ENCODE data around the gene NHS.

Gene NHS

DNA sequence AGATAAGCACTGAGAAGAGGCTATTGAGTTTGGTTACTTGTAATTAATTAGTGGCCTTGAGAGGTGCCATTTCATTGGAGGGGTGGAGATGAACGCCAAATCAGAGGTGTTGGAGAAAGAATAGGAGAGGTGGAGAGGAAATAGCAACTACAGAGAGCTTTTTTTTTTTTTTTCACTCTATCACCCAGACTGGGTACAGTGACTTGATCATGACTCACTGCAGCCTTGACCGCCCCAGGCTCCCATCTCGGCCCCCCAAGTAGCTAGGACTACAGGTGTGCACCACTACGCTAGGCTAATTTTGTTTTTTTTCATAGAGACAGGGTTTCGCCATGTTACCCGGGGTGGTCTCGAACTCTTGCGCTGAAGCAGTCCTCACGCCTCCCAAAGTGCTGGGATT, 5.2 kb downstream of the NHS start:
- H2BK120ac ChIP-seq (ENCODE audit: low read depth, low read length), result no peak overlapping the region
- H3K14ac ChIP-seq (ENCODE audit: low read length in 2 of 2), result no peak overlapping the region
- H3K18ac ChIP-seq (ENCODE audit: low read depth in 1 of 2, low read length in 2 of 2), result no peak overlapping the region
- H2BK15ac ChIP-seq (ENCODE audit: low read depth, poor library complexity, severe bottlenecking), result no peak overlapping the region
- H4K8ac ChIP-seq (ENCODE audit: low read length), result no peak overlapping the region
- H3K4ac ChIP-seq (ENCODE audit: low read depth in 1 of 2, low read length in 2 of 2), result no peak overlapping the region
- H3K23ac ChIP-seq (ENCODE audit: low read length in 2 of 2), result no peak overlapping the region
- peaks cover 4% of the 10 kb centered on the region for H3K4me1 ChIP-seq (ENCODE audit: control insufficient read depth, insufficient read depth, low read depth, low read length)
- H3K27me3 ChIP-seq (ENCODE audit: control insufficient read depth in 1 of 2, insufficient read depth in 1 of 2, low read length in 2 of 2), result no peaks in the 10 kb centered on the region
- no peak overlapping the region for H2AK5ac ChIP-seq (ENCODE audit: low read length, severe bottlenecking)
- H3K4me2 ChIP-seq (ENCODE audit: low read length, poor library complexity, severe bottlenecking), result no peak overlapping the region
- H2AFZ ChIP-seq (ENCODE audit: low read depth, low read length), result no peak overlapping the region
- H3K27ac ChIP-seq (ENCODE audit: low read length, poor library complexity, severe bottlenecking), result no peak overlapping the region
- H3K36me3 ChIP-seq (ENCODE audit: control insufficient read depth in 1 of 2, insufficient read depth in 2 of 2, low read depth in 1 of 2, low read length in 2 of 2), result no peaks in the 10 kb centered on the region
- no peak overlapping the region for H3K4me3 ChIP-seq (ENCODE audit: insufficient read depth in 1 of 2, low read depth in 1 of 2, low read length in 2 of 2)
- H3K9me3 ChIP-seq (ENCODE audit: control insufficient read depth, low read length), result peaks cover 18% of the 10 kb centered on the region
- no peak overlapping the region for H4K91ac ChIP-seq (ENCODE audit: low read length)
- DNase-seq, result no peak
- no peak overlapping the region for H2BK12ac ChIP-seq (ENCODE audit: low read length in 2 of 2)
- H2BK5ac ChIP-seq (ENCODE audit: low read depth, low read length, poor library complexity, severe bottlenecking), result no peak overlapping the region
- H3K79me1 ChIP-seq (replicated peaks; ENCODE audit: low read length, poor library complexity, severe bottlenecking), result no peaks in the 10 kb centered on the region
- WGBS, result 88% methylated on average over 8 of the region's 9 CpGs
- H3K9ac ChIP-seq (ENCODE audit: low read length), result no peak overlapping the region

GRCh38 chrX:17390419-17390850, 15.4 kb downstream of the NHS start:
- H2BK12ac ChIP-seq (ENCODE audit: low read length in 2 of 2), result no peak overlapping the region
- H3K14ac ChIP-seq (ENCODE audit: low read length in 2 of 2), result no peak overlapping the region
- no peak overlapping the region for H2BK15ac ChIP-seq (ENCODE audit: low read depth, poor library complexity, severe bottlenecking)
- H3K4me1 ChIP-seq (ENCODE audit: control insufficient read depth, insufficient read depth, low read depth, low read length), result no peaks in the 10 kb centered on the region
- no peak overlapping the region for H3K18ac ChIP-seq (ENCODE audit: low read depth in 1 of 2, low read length in 2 of 2)
- no peak for DNase-seq
- H3K9ac ChIP-seq (ENCODE audit: low read length), result no peak overlapping the region
- H3K4ac ChIP-seq (ENCODE audit: low read depth in 1 of 2, low read length in 2 of 2), result no peak overlapping the region
- H3K79me1 ChIP-seq (replicated peaks; ENCODE audit: low read length, poor library complexity, severe bottlenecking), result peaks cover 2% of the 10 kb centered on the region
- no peaks in the 10 kb centered on the region for H3K9me3 ChIP-seq (ENCODE audit: control insufficient read depth, low read length)
- H2AFZ ChIP-seq (ENCODE audit: low read depth, low read length), result no peak overlapping the region
- WGBS, result 94% methylated on average over 3 of the region's 5 CpGs
- H3K23ac ChIP-seq (ENCODE audit: low read length in 2 of 2), result no peak overlapping the region
- H3K4me2 ChIP-seq (ENCODE audit: low read length, poor library complexity, severe bottlenecking), result no peak overlapping the region
- no peak overlapping the region for H4K8ac ChIP-seq (ENCODE audit: low read length)
- H2BK120ac ChIP-seq (ENCODE audit: low read depth, low read length), result no peak overlapping the region
- H3K27me3 ChIP-seq (ENCODE audit: control insufficient read depth in 1 of 2, insufficient read depth in 1 of 2, low read length in 2 of 2), result no peaks in the 10 kb centered on the region
- no peak overlapping the region for H3K27ac ChIP-seq (ENCODE audit: low read length, poor library complexity, severe bottlenecking)
- H4K91ac ChIP-seq (ENCODE audit: low read length), result no peak overlapping the region
- no peak overlapping the region for H2BK5ac ChIP-seq (ENCODE audit: low read depth, low read length, poor library complexity, severe bottlenecking)
- no peak overlapping the region for H2AK5ac ChIP-seq (ENCODE audit: low read length, severe bottlenecking)
- H3K4me3 ChIP-seq (ENCODE audit: insufficient read depth in 1 of 2, low read depth in 1 of 2, low read length in 2 of 2), result no peak overlapping the region
- H3K36me3 ChIP-seq (ENCODE audit: control insufficient read depth in 1 of 2, insufficient read depth in 2 of 2, low read depth in 1 of 2, low read length in 2 of 2), result no peaks in the 10 kb centered on the region

DNA sequence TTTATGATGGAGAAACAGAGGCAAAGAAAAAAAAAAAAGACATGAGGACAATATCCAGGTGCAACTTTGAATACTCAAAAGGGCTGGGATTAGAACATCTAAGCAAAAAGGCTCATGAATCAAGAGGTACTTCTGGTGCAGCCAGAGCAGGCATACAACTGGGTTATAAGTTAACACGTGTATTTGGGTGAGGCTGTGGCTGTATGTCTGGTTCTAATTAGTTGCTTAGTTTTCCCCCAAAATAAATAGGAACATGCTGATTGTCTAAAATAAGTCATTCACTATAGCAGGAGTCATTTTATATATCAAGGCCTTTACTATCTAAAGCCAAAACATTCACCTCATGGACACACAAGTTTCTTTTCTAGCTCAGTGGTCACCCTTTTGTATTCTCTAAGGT, 20.2 kb downstream of the NHS start:
- no peak overlapping the region for H3K18ac ChIP-seq (ENCODE audit: low read depth in 1 of 2, low read length in 2 of 2)
- no peak overlapping the region for H4K91ac ChIP-seq (ENCODE audit: low read length)
- no peak overlapping the region for H2AK5ac ChIP-seq (ENCODE audit: low read length, severe bottlenecking)
- H4K8ac ChIP-seq (ENCODE audit: low read length), result no peak overlapping the region
- no peak overlapping the region for H3K4ac ChIP-seq (ENCODE audit: low read depth in 1 of 2, low read length in 2 of 2)
- H3K4me3 ChIP-seq (ENCODE audit: insufficient read depth in 1 of 2, low read depth in 1 of 2, low read length in 2 of 2), result no peak overlapping the region
- no peak overlapping the region for H2BK15ac ChIP-seq (ENCODE audit: low read depth, poor library complexity, severe bottlenecking)
- no peak overlapping the region for H3K9ac ChIP-seq (ENCODE audit: low read length)
- no peak overlapping the region for H3K27ac ChIP-seq (ENCODE audit: low read length, poor library complexity, severe bottlenecking)
- H3K9me3 ChIP-seq (ENCODE audit: control insufficient read depth, low read length), result peaks cover 5% of the 10 kb centered on the region
- peaks cover 3% of the 10 kb centered on the region for H3K79me1 ChIP-seq (replicated peaks; ENCODE audit: low read length, poor library complexity, severe bottlenecking)
- no peak overlapping the region for H2BK120ac ChIP-seq (ENCODE audit: low read depth, low read length)
- DNase-seq, result no peak
- no peak overlapping the region for H2BK12ac ChIP-seq (ENCODE audit: low read length in 2 of 2)
- H3K23ac ChIP-seq (ENCODE audit: low read length in 2 of 2), result no peak overlapping the region
- no CpG with 5 or more reads among the region's 1 CpG for WGBS
- H2BK5ac ChIP-seq (ENCODE audit: low read depth, low read length, poor library complexity, severe bottlenecking), result no peak overlapping the region
- H3K14ac ChIP-seq (ENCODE audit: low read length in 2 of 2), result no peak overlapping the region
- H3K36me3 ChIP-seq (ENCODE audit: control insufficient read depth in 1 of 2, insufficient read depth in 2 of 2, low read depth in 1 of 2, low read length in 2 of 2), result no peaks in the 10 kb centered on the region
- no peaks in the 10 kb centered on the region for H3K4me1 ChIP-seq (ENCODE audit: control insufficient read depth, insufficient read depth, low read depth, low read length)
- H3K4me2 ChIP-seq (ENCODE audit: low read length, poor library complexity, severe bottlenecking), result no peak overlapping the region
- no peaks in the 10 kb centered on the region for H3K27me3 ChIP-seq (ENCODE audit: control insufficient read depth in 1 of 2, insufficient read depth in 1 of 2, low read length in 2 of 2)
- no peak overlapping the region for H2AFZ ChIP-seq (ENCODE audit: low read depth, low read length)

DNA sequence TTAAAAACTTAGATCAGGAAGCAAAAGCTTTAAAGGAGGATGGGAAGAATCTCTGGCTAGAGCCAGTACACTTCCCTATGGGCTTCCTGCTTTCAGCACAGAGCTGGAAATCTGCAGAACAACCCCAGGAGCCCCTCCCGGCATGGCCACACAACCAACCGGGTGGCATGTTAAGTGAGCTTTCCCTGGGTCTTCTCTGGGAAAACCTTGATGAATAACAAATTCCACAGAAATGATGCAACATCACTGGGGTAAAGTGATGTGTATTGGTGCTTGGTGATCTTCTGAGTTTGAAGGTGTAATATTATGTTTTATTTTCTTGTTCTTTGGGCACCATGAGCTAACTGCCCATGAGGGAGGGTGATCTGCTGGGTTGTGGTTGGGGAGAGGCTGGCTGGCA, 22.1 kb downstream of the NHS start:
- Histone ChIP-seq H2AK5ac (ENCODE audit: low read length, severe bottlenecking) (no peak overlapping the region), H3K4me2 (ENCODE audit: low read length, poor library complexity, severe bottlenecking) (no peak overlapping the region), H4K91ac (ENCODE audit: low read length) (no peak overlapping the region)

More for the DNA sequence above, 22.1 kb downstream of the NHS start:
- Histone ChIP-seq H3K9me3 (ENCODE audit: control insufficient read depth, low read length) (peaks cover 5% of the 10 kb centered on the region), H2BK12ac (ENCODE audit: low read length in 2 of 2) (no peak overlapping the region), H2AFZ (ENCODE audit: low read depth, low read length) (no peak overlapping the region), H3K4me1 (ENCODE audit: control insufficient read depth, insufficient read depth, low read depth, low read length) (no peaks in the 10 kb centered on the region), H2BK120ac (ENCODE audit: low read depth, low read length) (no peak overlapping the region), H3K23ac (ENCODE audit: low read length in 2 of 2) (no peak overlapping the region), H3K18ac (ENCODE audit: low read depth in 1 of 2, low read length in 2 of 2) (no peak overlapping the region), H3K36me3 (ENCODE audit: control insufficient read depth in 1 of 2, insufficient read depth in 2 of 2, low read depth in 1 of 2, low read length in 2 of 2) (no peaks in the 10 kb centered on the region), H4K8ac (ENCODE audit: low read length) (no peak overlapping the region), H2BK15ac (ENCODE audit: low read depth, poor library complexity, severe bottlenecking) (no peak overlapping the region), H3K4ac (ENCODE audit: low read depth in 1 of 2, low read length in 2 of 2) (no peak overlapping the region), H3K79me1 (replicated peaks; ENCODE audit: low read length, poor library complexity, severe bottlenecking) (peaks cover 4% of the 10 kb centered on the region), H3K14ac (ENCODE audit: low read length in 2 of 2) (no peak overlapping the region), H3K27me3 (ENCODE audit: control insufficient read depth in 1 of 2, insufficient read depth in 1 of 2, low read length in 2 of 2) (no peaks in the 10 kb centered on the region), H3K9ac (ENCODE audit: low read length) (no peak overlapping the region), H3K4me3 (ENCODE audit: insufficient read depth in 1 of 2, low read depth in 1 of 2, low read length in 2 of 2) (no peak overlapping the region), H3K27ac (ENCODE audit: low read length, poor library complexity, severe bottlenecking) (peak overlapping the region; percentile 35), H2BK5ac (ENCODE audit: low read depth, low read length, poor library complexity, severe bottlenecking) (no peak overlapping the region)
- no peak for DNase-seq
- WGBS, result 79% methylated on average over 2 of the region's 2 CpGs

Measured in mesenchymal stem cell (in vitro differentiated cells and primary cell).